Lung (tissue), 12 donors: Measurements from ENCODE around the gene SMPX. TPM values are rescaled to one million over a fixed set of nuclear protein-coding genes. Genes with fewer than 3 reads are reported as not detected.

Experiments used
- ATAC-seq: fragments of 200-7000 bp; cut with Tn5 transposase; one replicate; pipeline ENCODE4 v1.9.1; 2020; ENCODE audit warnings: moderate number of reproducible peaks; ENCODE audit not compliant: insufficient read depth, low FRiP score
- DNase-seq, 3 donors: peaks; one replicate each; pipeline ENCODE4 v3.0.0-alpha.2; 2013 to 2017
- H3K27ac ChIP-seq, 2 donors: one replicate each; pipeline ENCODE4 v1.5.1; 2013; ENCODE audit warnings: mild to moderate bottlenecking in 2 of 2, moderate library complexity in 2 of 2, control low read depth in 1 of 2, inconsistent platforms in 1 of 2, low read depth in 1 of 2, low read length in 1 of 2
- H3K27me3 ChIP-seq, 3 donors: one replicate each; pipeline ENCODE4 v1.5.1; 2013; ENCODE audit warnings: low read length in 2 of 3; ENCODE audit not compliant: control insufficient read depth in 3 of 3, insufficient read depth in 3 of 3
- H3K36me3 ChIP-seq, 4 donors: one replicate each; pipeline ENCODE4 v1.5.1; 2013; ENCODE audit warnings: low read length in 4 of 4, mild to moderate bottlenecking in 1 of 4, moderate library complexity in 1 of 4; ENCODE audit not compliant: control insufficient read depth in 4 of 4, insufficient read depth in 4 of 4
- H3K4me1 ChIP-seq, 5 donors: one replicate each; pipeline ENCODE4 v1.5.1; 2013; ENCODE audit warnings: low read length in 5 of 5, mild to moderate bottlenecking in 2 of 5, moderate library complexity in 1 of 5; ENCODE audit not compliant: control insufficient read depth in 5 of 5, insufficient read depth in 5 of 5
- H3K4me3 ChIP-seq: one replicate; pipeline ENCODE4 v1.5.1; 2013; ENCODE audit warnings: mild to moderate bottlenecking, control low read depth, moderate library complexity
- H3K9ac ChIP-seq, 2 donors: one replicate each; pipeline ENCODE4 v1.5.1; 2013; ENCODE audit warnings: low read length in 2 of 2, control low read depth in 1 of 2; ENCODE audit not compliant: insufficient read depth in 1 of 2
- H3K9me3 ChIP-seq, 4 donors: one replicate each; pipeline ENCODE4 v1.5.1; 2013; ENCODE audit warnings: low read length in 3 of 4, mild to moderate bottlenecking in 1 of 4, moderate library complexity in 1 of 4; ENCODE audit not compliant: control insufficient read depth in 4 of 4, insufficient read depth in 3 of 4
- WGBS, 2 donors: extraction: QIAGEN DNeasy Blood & Tissue Kit; methylation state at CpG; one replicate each; pipeline ENCODE4 v1.1.7; 2013; 5-methylcytosine and 5-hydroxymethylcytosine counted together
- polyA plus RNA-seq, 2 donors: library from polyadenylated mRNA; stranded (reverse); fragments of 200-250 nt; gene quantifications; one replicate each; pipeline ENCODE4 v1.2.1, GENCODE V29; 2013
- total RNA-seq, 2 donors: library from RNA; depleted of rRNA in 1 of 2; stranded (reverse); fragments of >200 nt in 1 of 2; gene quantifications; one replicate each; pipeline ENCODE4 v1.2.1, GENCODE V29; 2014 to 2021
- TF ChIP-seq, protein P1 (sequence below): IDR thresholded peaks from 2 replicates; pipeline ENCODE4 v1.5.1; 2012; ENCODE audit warnings: mild to moderate bottlenecking; ENCODE audit errors: control extremely low read depth, extremely low read depth
- donor health status: control.
- donor health status: control.
- donor health status: Bipolar disorder and iron deficiency.
- donor health status: healthy.
- donor health status: DM: yes; HTN: yes; CAD: no.

SMPX gene
- total and polyA plus RNA-seq, 4 donors = 0.08 to 2.3 TPM; not detected in 2

- no peak for DNase-seq
- Histone ChIP-seq H3K27me3 (peaks cover 0 to 9% (median 9%) of the 10 kb centered on the region in 3 donors), H3K4me1 (peaks cover 0 to 3% (median 0%) of the 10 kb centered on the region in 5 donors), H3K36me3 (no peaks in the 10 kb centered on the region), H3K4me3 (no peak overlapping the region), H3K9me3 (no peaks in the 10 kb centered on the region), H3K27ac (peak overlapping the region in 1 of 2 donors; percentile 6), H3K9ac (no peak overlapping the region)
- ATAC-seq = no peak
- WGBS, 2 donors = 78 to 95% methylated on average over 7 of the region's 7 CpGs
- TF ChIP-seq, protein P1, sequence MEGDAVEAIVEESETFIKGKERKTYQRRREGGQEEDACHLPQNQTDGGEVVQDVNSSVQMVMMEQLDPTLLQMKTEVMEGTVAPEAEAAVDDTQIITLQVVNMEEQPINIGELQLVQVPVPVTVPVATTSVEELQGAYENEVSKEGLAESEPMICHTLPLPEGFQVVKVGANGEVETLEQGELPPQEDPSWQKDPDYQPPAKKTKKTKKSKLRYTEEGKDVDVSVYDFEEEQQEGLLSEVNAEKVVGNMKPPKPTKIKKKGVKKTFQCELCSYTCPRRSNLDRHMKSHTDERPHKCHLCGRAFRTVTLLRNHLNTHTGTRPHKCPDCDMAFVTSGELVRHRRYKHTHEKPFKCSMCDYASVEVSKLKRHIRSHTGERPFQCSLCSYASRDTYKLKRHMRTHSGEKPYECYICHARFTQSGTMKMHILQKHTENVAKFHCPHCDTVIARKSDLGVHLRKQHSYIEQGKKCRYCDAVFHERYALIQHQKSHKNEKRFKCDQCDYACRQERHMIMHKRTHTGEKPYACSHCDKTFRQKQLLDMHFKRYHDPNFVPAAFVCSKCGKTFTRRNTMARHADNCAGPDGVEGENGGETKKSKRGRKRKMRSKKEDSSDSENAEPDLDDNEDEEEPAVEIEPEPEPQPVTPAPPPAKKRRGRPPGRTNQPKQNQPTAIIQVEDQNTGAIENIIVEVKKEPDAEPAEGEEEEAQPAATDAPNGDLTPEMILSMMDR = no peak
Observed at GRCh38 chrX:21717802-21718201, 40.1 kb downstream of the SMPX start.

DNA sequence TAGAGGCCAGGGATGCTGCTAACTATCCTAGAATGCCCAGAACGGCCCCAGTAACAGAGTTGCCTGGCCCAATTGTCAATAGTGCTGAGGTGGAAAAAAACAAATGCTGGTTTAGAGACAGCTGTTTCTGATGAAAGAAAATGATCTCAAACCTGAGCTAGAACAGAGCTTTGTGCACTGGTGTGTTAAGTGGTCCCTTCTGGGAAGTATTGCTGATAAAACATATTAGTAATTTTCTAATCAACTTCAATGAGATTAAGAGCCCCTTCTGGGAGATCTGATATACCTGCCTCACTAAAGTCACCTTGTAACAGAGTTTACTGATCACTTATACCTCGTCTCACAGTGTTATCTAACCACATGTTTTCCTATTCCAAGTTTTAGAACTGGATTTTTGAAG lies 42.1 kb downstream of the SMPX start:
- Histone ChIP-seq H3K9me3 (no peaks in the 10 kb centered on the region), H3K9ac (no peak overlapping the region), H3K36me3 (no peaks in the 10 kb centered on the region), H3K27ac (peak overlapping the region in 1 of 2 donors; percentile 2), H3K4me1 (peaks cover 0 to 2% (median 0%) of the 10 kb centered on the region in 5 donors), H3K4me3 (no peak overlapping the region), H3K27me3 (peaks cover 0 to 10% (median 9%) of the 10 kb centered on the region in 3 donors)
- no peak for DNase-seq
- TF ChIP-seq, protein P1 = no peak
- WGBS, 2 donors = 48 to 72% methylated on average over 2 of the region's 2 CpGs
- no peak for ATAC-seq

- 50 to 67% methylated on average over 2 of the region's 2 CpGs for WGBS, 2 donors
- peak overlapping the region in 1 of 2 donors; percentile 2 for H3K27ac ChIP-seq
- TF ChIP-seq, protein P1 = no peak
- H3K4me3 ChIP-seq = no peak overlapping the region
- H3K36me3 ChIP-seq = no peaks in the 10 kb centered on the region
- DNase-seq = no peak
- no peaks in the 10 kb centered on the region for H3K9me3 ChIP-seq
- H3K27me3 ChIP-seq = peaks cover 0 to 11% (median 7%) of the 10 kb centered on the region in 3 donors
- peaks cover 0 to 2% (median 0%) of the 10 kb centered on the region in 5 donors for H3K4me1 ChIP-seq
- no peak for ATAC-seq
- H3K9ac ChIP-seq = no peak overlapping the region
Observed at GRCh38 chrX:21715337-21715736, 42.6 kb downstream of the SMPX start.

DNA sequence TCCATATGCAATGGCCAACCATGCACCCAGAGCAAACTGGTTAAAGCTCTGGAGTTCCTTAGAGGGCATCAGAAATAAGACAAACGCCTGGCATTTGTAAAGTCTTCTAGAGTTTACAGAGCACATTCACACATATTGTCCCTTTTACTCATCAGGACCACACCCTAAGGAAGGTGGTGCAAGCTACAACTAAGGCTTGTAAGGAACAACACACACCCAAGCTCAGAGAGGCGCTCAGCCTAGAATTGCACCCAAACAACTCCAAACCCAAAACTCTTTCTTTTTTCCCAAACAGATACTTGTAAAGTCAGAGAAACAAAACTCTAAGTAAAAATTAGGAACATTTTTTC lies 46.1 kb downstream of the SMPX start:
- Histone ChIP-seq H3K4me1 (peaks cover 0 to 2% (median 0%) of the 10 kb centered on the region in 5 donors), H3K9ac (no peak overlapping the region), H3K4me3 (no peak overlapping the region), H3K36me3 (no peaks in the 10 kb centered on the region), H3K27me3 (peaks cover 0 to 11% (median 3%) of the 10 kb centered on the region in 3 donors), H3K9me3 (peaks cover 0 to 5% (median 2%) of the 10 kb centered on the region in 4 donors), H3K27ac (peak overlapping the region in 1 of 2 donors; percentile 41)
- no peak for ATAC-seq
- 60 to 91% methylated on average over 2 of the region's 2 CpGs for WGBS, 2 donors
- DNase-seq = no peak
- TF ChIP-seq, protein P1 = no peak
